T1000 (cell line): ENCODE data around the gene NUTM2G.
"Not testable (repeated sequence)": the region's sequence is repeated elsewhere in the genome, so short reads cannot be mapped to it uniquely, and the experiment has no call there.

Source experiments
- DNase-seq: peaks from one replicate; lab custom pipeline; 2025; ENCODE audit warnings: mixed read lengths; lab: John Stamatoyannopoulos, UW

The NUTM2G gene, protein sequence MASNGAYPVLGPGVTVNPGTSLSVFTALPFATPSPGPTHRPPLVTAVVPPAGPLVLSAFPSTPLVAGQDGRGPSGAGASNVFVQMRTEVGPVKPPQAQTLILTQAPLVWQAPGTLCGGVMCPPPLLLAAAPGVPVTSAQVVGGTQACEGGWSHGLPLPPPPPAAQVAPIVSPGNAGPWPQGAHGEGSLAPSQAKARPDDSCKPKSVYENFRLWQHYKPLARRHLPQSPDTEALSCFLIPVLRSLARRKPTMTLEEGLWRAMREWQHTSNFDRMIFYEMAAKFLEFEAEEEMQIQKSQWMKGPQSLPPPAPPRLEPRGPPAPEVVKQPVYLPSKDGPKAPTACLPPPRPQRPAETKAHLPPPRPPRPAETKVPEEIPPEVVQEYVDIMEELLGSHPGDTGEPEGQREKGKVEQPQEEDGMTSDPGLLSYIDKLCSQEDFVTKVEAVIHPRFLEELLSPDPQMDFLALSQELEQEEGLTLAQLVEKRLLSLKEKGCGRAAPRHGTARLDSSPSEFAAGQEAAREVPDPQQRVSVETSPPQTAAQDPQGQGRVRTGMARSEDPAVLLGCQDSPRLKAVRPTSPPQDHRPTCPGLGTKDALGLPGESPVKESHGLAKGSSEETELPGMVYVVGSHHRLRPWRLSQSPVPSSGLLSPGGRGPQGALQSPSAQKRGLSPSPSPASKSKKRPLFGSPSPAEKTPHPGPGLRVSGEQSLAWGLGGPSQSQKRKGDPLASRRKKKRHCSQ

DNA sequence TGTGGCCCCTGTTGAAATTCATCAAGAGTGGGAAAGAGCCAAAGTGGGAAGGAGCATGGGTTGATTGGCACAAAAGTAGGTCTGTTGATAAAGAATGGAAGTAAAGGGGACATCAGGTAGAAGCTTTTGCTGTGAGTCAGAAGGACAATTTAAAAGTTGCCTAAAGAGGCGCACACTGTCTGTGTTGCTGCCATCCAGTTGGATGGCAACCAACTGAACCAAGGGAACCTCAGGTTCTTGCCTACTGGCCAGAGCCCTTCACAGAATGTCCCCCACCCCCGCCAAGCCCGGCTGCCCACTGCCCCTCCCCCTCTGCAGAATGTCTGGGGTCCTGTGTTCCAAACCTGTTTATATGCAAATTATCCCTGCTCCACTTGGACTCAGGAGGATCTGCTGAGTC, at the start of gene NUTM2G:
Gene NUTM2G, plus strand, starts transcription at position 301 of the 400 bp plus-strand sequence. CDS start 182 bp downstream, outside the sequence.
- not testable (repeated sequence) for DNase-seq

DNA sequence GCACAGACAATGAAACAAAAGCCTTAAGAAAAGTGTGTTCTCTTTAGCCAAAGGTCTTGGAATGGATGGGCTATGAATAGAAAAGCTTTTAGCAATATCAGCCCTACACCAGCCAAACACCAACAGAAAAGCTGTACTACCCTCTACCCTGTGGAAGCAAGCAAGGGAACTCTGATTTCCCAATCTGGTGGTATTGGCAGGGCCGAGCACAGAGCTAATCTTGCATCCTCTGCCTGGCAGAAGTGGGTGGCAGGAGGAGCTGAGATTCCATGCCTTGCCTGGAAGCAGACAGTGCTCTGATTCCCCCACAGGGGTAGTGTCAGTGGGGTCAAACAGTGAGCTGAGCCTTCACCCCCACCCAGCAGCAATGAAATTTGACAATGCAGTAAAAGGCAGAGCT, 44.7 kb upstream of the NUTM2G start:
- no peak for DNase-seq

DNA sequence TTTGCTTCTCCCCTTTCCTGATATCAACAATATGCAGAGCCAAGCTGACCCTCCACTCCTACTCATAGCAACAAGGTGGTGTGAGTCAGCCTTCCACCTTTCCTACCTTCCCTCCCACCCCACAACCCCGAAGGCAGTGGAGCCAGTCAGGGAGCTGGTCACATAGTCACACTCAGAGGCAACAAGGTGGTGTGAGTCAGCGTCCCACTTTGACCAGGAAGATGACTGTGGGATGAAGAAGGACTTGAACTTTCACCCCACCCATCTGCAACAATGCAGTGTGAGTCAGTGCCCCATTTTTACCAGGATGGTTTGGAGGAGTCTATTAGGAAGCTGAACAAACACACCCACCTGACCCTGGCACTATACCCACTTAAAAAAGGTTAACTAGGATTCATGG, 44.2 kb upstream of the NUTM2G start:
- peak; percentile 17 for DNase-seq

DNA sequence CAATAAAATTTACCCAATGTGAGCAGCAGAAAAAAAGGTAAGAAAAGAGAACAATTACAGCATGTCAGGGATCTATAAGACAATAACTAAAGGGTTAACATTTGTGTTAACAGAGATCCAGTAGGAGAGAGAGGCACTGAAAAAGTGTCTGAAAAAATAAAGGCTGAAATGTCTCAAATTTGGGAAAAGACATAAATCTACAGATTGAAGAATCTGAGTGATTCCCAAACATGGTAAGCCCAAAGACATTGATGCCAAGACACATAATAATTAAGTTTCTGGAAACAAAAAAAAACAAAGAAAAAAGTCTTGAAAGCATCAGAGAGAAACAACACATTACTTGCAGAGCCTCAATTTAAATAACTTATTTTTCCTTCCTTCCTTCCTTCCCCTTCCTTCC, 43.2 kb upstream of the NUTM2G start:
- DNase-seq, result no peak

DNA sequence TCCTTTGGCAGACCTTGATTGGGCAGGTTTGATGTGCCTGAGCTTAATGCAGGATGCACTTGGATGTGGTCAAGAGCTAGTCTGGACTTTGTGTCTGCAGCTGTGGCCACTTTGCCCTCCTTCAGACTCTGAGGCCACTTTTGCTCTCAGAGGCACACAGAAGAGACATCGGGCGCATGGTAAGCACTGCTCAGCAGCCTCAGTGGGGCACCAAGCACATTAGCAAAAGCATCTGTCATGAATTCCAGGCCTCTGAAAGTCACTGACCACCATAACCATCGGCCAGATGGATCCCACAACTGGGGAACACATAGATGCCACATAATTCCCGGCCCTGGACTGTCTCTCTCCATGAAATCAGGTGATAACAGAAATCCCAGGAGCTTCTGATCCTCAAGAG, 40.1 kb upstream of the NUTM2G start:
- DNase-seq, result no peak

DNA sequence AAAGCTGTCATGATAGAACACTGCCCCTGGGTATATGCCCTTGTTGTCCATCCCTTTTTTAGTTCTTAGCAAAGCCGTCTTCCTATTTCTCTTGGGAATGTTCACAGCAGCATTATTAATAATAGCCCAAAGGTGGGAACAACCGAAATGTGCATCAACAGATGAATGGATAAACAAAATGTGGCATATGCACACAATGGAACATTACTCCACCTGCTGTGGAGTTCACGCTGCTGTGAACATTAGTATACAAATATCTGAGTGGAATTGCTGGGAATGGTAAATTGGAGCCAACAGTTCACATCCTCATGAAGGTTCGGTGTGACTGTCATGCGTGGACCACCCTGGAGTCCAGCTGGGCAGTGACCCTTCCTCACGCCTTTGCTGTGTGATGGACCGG, 36.5 kb upstream of the NUTM2G start:
- DNase-seq, result no peak

DNA sequence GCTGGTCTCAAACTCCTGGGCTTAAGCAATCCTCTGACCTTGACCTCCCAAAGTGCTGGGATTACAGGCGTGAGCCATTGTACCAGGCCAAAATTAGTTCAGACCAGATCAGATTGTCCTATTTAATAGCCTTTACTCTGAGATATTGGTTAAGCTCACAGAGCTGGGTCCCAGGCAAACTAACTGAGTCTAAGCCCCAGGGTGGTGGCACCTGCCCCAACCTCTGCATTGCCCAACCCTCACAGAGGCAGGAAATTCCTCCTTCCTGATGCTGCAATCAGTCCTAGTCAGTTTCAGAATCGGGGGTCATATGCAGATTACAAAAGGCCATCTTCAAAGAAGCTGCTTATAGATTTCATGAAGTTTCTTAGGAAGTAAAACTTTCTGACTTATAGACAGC, 28.6 kb upstream of the NUTM2G start:
- DNase-seq, result not testable (repeated sequence)

DNA sequence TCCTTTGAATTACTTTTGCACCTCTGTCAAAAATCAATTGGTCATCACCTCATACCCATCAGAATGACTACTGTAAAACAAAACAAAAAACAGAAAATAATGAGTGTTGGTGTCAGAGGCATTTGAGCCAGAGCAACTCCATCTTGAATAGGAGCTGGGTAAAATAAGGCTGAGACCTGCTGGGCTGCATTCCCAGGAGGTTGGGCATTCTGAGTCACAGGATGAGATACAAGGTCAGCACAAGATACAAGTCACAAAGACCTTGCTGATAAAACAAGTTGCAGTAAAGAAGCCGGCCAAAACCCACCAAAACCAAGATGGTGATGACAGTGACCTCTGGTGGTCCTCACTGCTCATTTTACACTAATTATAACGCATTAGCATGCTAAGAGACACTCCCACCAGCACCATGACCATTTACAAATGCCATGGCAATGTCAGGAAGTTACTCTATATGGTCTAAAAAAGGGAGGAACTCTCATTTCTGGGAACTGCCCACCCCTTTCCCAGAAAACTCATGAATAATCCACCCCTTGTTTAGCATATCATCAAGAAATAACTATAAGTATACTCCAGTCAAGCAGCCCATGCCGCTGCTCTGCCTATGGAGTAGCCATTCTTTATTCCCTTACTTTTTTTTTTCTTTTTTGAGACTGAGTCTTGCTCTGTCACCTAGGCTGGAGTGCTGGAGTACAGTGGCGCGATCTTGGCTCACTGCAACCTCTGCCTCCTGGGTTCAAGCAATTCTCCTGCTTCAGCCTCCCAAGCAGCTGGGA, 23.5 kb upstream of the NUTM2G start:
- DNase-seq, result not testable (repeated sequence)

DNA sequence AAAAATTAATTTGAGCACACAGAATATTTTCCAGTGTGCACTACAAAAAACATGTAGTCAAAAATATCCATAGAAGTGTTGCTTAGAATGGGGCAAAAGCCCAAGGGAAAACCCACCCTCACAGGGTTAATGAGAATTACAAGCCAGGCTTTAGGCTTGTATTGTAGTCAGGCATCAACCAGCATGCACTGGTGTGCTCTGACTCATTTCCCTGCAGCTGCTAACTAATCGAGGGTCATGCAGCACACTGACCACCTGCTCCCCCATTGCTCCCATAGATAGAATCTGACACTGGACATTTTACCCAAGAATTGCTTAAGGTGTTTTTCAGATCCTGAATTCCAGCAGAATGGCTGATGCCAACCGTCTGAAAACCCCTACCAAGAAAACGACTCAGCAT, 20.2 kb upstream of the NUTM2G start:
- DNase-seq, result not testable (repeated sequence)

DNA sequence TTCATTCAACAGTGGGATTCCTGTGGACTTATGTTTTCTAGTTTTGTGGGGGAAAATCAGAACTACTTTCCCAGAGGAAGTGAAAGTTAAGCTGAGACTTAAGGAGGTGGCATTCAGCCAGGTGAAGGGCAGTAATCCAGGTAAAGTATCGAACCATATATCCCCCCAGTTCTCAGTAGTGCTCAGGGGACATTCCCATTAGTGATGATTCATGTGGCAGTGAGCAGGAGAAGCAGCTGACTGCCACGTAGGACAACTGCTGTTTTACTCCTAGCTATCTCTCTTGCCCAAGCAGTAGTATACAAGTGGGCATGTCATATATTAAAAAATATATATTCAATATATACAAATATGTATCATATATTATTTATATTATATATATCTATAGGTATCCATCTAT, 13.1 kb upstream of the NUTM2G start:
- DNase-seq, result not testable (repeated sequence)

DNA sequence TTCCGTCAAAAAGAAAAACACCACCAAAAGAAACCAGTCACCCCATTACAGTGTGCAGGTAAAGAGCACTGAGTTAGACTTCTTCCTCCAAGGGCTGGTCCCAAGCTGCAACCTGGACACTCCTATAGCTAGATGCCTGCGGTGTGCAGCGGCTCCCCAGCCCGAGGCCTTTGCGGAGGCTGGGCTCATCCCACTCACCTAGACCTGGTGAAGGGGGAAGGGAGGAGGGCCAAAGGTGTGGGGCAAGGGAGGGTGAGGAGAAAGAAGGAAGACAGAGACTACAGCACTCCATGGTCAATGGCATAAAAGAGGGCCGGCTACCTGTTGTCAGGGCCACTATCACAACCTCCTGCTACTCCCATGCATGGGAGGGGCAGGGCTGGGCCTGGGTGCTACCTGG, 12.1 kb upstream of the NUTM2G start:
- DNase-seq, result not testable (repeated sequence)

DNA sequence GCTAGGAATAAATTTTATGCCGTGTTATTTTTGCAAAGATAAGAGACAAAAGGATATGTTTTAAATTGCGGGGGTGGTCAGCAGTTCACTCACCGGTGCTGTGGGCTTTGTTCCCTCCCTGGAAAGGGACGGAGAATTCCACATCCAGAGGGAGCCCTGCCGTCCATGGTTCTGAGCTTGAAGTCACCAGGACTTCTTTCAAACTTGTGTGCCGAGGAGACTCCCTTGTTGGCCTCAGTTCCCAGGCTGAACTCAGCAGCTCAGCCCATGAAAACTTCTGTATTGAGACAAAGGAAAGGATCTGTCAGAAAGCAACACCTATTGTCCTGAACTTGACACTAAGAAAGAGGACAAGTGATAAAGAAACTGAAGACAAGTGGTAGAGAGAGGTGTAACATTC, 10.1 kb upstream of the NUTM2G start:
- not testable (repeated sequence) for DNase-seq

DNA sequence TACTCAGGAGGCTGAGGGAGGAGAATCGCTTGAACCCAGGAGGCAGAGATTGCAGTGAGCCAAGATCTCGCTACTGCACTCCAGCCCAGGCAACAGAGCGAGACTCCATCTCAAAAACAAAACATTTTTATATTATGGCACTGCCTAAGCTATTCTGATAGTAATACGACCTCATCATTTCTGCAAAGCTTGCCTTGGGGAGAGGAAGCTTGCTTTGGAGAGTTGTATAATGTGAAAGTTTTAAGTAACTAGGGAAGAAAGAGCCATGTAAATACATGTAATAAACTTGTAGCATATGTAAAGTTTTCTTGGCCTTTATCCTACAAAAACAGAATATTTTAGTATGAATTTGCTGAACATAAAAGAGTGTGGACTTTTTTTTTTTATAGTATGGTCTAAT, 7.8 kb upstream of the NUTM2G start:
- not testable (repeated sequence) for DNase-seq

DNA sequence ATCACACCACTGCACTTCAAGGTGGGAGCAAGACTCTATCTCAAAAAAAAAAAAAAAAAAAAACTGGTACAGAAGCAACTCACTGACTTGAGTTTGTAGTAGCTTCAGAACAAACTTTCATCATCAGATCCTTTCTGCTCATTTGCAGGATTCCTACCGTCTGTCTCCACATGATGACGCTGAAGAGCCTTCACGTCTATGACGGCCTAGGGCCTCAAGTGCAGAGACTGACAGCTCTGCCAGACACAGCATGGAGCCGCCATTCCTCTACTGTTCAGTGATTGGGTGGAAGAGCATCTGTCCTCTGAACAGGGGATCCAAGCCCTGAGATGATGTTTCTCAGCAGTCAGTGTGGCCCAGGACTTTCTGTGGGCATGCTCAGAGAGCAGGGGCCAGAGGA, 3.1 kb upstream of the NUTM2G start:
- not testable (repeated sequence) for DNase-seq

DNA sequence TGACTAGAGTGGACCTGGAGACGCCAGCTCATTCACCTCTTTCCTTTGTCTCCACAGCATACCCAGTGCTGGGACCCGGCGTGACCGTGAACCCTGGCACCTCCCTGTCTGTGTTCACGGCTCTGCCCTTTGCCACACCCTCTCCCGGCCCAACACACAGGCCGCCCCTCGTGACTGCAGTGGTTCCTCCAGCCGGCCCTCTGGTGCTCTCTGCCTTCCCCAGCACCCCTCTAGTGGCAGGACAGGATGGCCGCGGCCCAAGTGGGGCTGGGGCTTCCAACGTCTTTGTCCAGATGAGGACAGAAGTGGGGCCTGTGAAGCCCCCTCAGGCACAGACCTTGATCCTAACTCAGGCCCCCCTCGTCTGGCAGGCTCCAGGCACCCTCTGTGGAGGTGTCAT, 3.0 kb downstream of the NUTM2G start:
- DNase-seq, result not testable (repeated sequence)

DNA sequence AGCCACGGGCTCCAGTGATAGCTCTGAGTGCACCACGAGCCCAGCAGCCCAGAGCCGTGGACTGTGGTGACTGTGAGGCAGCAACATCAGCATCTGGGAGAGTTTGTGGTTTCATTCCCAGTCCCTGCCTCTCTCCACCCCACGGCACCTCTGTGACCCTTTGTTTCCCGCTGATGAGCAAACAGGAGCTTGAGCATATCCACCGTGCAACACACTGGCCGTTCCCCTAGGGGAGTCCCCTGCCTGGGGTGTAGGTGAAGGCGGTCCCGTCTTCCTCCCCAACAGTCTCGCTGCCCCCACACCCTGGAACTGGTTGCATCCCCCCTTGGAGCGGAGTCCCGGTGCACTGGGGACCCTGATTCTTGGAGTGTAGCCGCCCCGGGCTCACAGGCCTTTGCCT, 5.5 kb downstream of the NUTM2G start:
- not testable (repeated sequence) for DNase-seq

DNA sequence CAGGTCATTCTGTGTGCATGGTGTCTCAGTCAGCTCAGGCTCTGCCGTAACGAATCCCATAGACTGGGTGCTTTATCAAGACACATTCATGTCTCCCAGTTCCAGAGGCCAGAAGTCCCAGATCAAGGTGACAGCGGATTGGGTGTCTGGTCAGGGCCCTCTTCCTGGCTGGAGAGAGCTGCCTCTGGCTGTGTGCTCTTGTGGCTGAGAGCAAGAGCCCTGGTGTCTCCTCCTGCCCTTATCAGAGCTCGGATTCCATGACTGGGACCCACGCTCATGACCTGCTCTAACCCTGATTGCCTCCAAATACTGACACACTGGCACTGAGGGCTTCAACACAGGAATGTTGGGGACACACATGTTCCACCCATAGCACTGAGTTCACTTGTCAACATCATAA, 6.1 kb downstream of the NUTM2G start:
- DNase-seq, result not testable (repeated sequence)

DNA sequence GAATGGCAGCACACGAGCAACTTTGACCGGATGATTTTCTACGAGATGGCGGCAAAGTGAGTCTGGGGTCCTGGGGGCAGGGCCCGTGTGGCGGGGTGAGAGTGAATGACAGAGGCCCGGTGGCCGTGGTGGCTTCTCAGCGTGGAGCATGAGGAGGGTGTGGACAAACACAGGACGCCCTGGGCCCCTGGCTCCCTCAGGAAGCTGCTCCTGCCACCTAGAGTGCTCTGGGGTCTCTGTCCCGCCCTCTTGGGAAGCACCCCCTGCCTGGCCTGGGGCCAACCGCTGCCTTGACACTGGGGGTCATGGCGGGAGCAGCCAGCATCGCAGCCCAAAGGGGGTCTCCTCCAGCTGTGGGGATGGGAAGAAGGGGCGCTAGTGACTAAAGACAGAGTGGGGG, 6.8 kb downstream of the NUTM2G start:
- DNase-seq, result not testable (repeated sequence)

DNA sequence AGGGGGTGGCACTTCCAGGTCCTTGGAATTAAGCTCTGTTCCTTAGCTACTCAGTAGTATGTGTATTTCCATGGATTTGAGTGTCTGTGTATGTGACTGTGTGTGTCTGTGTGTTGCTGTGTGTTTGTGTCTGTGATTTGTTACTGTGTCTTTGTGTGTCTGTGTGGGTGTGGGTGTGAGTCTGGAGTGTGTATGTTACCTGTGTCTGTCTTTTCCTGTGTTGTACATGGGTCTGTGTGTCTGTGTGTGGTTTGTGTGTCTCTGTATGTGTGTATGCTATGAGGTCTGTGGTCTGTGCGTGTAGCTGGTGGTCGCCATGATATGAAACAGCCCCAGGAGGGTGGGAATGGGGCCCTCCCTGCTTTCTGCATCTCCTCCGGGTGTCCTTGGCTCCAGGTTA, 8.8 kb downstream of the NUTM2G start:
- DNase-seq, result not testable (repeated sequence)

DNA sequence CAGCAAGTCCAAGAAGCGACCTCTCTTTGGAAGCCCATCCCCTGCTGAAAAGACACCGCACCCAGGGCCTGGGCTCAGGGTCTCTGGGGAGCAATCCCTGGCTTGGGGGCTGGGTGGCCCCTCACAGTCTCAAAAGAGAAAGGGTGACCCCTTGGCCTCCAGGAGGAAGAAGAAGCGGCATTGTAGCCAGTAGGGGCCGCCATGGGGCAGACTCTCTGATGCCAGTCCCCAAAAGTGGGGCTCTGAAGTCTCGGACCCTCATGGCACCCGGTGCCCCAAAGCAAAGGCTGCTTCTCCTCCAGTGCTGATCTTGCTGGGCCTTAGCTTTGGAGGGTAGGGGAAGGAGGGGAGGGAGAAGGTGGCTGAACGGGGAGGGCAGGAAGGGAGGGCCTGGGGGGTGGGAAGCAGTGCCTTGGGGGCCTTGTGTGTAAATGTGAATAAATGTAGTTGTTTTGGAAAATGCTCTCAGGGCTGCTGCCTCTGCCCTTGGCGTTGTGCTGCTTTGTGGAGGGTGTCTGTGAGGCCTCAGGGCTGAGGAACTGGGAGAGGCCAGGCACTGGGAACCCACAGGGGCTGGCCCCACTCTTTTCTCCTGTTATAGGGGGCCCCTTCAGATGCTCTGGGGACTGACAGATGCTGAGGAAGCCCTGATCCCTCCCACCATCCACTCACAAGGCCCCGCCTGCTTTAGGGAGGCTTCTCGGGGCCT, 10.5 kb downstream of the NUTM2G start:
- DNase-seq, result not testable (repeated sequence)

DNA sequence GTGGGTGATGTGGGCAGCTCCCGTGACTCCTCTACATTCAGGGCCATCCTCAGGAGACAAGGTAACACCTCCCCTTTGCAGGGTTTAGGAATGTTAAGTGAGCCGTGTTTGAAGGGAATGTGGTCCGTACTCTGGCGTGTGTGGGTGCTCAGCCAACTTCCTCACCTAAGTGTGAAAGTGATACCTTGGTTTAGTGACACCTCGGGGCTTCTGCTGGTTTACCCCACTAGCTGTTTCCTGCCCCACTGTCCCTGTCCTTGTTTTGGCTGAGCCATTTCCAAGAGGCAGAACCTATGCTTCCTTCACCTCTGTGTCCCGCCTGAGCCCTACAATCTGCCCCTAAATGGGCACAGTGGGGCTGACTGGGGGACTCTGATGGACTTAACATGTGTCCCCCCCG, 12.3 kb downstream of the NUTM2G start:
- DNase-seq, result not testable (repeated sequence)

DNA sequence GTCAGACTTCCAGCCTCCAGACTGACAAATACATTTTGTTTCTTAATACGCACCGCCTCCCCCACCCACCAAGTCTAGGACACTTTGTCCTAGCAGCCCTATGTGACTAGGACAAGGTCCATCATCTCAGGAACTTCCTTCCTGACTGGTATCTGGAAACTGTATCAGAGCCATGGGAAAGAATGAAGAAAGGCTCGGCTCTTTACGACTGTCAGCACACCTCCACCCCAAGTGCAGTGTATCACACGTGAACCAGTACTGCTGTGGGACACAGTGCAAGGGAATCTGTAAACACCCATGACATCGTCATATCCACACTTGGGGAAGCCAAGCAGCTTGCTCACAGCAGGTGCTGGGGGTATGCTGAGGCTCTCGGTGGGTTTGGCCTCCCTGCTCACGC, 13.0 kb downstream of the NUTM2G start:
- DNase-seq, result not testable (repeated sequence)
